Brain microvascular endothelial cell (primary cell): ENCODE results near the gene GMDS.

Source experiments
- DNase-seq: peaks from one replicate; pipeline ENCODE4 v3.0.0-alpha.2; 2020
- H3K27ac ChIP-seq: fragments of 250-450 bp; sonication (Bioruptor Pico); 2 replicates; pipeline ENCODE4 v1.5.1; 2020; ENCODE audit warnings: mild to moderate bottlenecking, moderate library complexity
- H3K27me3 ChIP-seq: fragments of 250-450 bp; sonication (Bioruptor Pico); replicated peaks from 2 replicates; pipeline ENCODE4 v1.5.1; 2020; ENCODE audit warnings: mild to moderate bottlenecking
- H3K36me3 ChIP-seq: fragments of 250-450 bp; sonication (Bioruptor Pico); replicated peaks from 2 replicates; pipeline ENCODE4 v1.5.1; 2020; ENCODE audit warnings: mild to moderate bottlenecking
- H3K4me3 ChIP-seq: 2 replicates; pipeline ENCODE4 v1.5.1; 2011; ENCODE audit warnings: low read depth, mild to moderate bottlenecking, control low read depth, low read length, moderate library complexity
- in situ Hi-C: cut with HindIII; loops from 2 replicates; pipeline ENCODE4 v1.10.0; 2017; ENCODE audit warnings: low sequenced_read_pairs, low pct_ligation_motif_present
- TF ChIP-seq, protein P1 (sequence below): IDR thresholded peaks from 2 replicates; pipeline ENCODE4 v1.5.1; 2011; ENCODE audit warnings: low read depth, mild to moderate bottlenecking, moderate library complexity, low read length, control low read depth, inconsistent platforms; ENCODE audit errors: missing control alignments

The GMDS gene

DNA sequence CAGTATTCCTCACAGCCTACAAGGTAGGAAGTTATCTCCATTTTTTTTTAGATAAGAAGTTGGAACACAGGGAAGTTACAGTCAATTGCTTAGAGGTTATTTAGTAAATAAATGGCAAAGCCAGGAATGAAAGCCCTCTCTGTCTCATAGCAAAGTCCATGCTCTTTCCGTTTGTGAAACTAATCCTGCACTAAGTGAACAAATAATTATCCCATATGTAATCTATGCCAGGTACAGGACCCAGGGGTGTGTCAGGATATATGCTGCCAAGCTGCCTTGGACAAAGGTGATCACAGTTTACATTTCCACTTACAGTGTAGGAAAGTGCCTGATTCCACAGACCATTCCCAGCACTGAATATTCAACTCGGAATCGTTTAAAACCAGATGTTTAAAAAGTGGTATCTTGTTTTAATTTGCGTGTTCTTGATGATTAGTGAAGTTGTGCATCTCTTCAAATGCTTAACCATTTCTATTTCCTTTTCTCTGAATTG is 13.6 kb upstream of the GMDS start:
- H3K27me3 ChIP-seq, result no peaks in the 10 kb centered on the region
- no peak overlapping the region for H3K4me3 ChIP-seq
- in situ Hi-C loops, result no loop called here
- no peak overlapping the region for H3K27ac ChIP-seq
- no peaks in the 10 kb centered on the region for H3K36me3 ChIP-seq
- TF ChIP-seq, protein P1, sequence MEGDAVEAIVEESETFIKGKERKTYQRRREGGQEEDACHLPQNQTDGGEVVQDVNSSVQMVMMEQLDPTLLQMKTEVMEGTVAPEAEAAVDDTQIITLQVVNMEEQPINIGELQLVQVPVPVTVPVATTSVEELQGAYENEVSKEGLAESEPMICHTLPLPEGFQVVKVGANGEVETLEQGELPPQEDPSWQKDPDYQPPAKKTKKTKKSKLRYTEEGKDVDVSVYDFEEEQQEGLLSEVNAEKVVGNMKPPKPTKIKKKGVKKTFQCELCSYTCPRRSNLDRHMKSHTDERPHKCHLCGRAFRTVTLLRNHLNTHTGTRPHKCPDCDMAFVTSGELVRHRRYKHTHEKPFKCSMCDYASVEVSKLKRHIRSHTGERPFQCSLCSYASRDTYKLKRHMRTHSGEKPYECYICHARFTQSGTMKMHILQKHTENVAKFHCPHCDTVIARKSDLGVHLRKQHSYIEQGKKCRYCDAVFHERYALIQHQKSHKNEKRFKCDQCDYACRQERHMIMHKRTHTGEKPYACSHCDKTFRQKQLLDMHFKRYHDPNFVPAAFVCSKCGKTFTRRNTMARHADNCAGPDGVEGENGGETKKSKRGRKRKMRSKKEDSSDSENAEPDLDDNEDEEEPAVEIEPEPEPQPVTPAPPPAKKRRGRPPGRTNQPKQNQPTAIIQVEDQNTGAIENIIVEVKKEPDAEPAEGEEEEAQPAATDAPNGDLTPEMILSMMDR, result no peak
- no peak for DNase-seq

DNA sequence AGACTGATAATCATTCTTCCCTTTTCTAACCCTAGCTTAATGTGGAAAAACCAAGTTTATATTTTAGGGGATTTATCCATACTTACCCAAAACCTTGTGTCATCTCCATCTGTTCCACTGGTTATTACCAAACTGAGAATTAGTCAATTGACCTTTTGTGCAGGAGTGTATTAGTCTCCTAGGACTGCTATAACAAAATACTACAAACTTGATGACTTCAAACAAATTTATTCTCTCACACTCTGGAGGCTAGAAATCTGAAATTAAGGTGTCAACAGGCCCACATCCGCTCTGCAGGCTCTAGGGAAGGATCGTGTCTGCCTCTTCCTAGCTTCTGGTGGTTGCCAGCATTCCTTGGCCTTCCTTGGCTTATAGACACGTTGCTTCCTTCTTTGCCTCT is 12.7 kb upstream of the GMDS start:
- no peaks in the 10 kb centered on the region for H3K27me3 ChIP-seq
- H3K36me3 ChIP-seq, result no peaks in the 10 kb centered on the region
- TF ChIP-seq, protein P1, result no peak
- no peak for DNase-seq
- in situ Hi-C loops, result no loop called here
- H3K27ac ChIP-seq, result no peak overlapping the region
- no peak overlapping the region for H3K4me3 ChIP-seq

DNA sequence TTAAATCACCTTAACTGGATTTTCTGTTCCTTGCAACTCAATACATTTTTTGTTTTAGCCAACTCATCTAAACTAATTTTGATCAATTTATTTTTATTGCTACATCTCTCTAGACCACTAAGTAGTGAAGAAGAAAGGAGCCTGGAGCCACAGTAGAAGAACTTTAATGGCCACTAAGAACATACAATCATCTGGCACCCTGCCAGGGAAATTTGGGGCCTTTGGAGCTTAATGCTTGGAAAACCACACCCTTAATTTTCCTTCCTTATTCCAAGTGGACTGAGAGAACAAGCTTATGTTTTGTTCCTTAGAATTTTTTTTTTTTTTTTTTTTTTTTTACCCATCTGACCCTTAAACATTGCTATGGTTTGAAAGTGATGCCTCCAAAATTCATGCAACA is 12.0 kb upstream of the GMDS start:
- no peak for DNase-seq
- no peak overlapping the region for H3K27ac ChIP-seq
- in situ Hi-C loops, result no loop called here
- TF ChIP-seq, protein P1, result no peak
- H3K4me3 ChIP-seq, result no peak overlapping the region
- no peaks in the 10 kb centered on the region for H3K27me3 ChIP-seq
- H3K36me3 ChIP-seq, result no peaks in the 10 kb centered on the region

DNA sequence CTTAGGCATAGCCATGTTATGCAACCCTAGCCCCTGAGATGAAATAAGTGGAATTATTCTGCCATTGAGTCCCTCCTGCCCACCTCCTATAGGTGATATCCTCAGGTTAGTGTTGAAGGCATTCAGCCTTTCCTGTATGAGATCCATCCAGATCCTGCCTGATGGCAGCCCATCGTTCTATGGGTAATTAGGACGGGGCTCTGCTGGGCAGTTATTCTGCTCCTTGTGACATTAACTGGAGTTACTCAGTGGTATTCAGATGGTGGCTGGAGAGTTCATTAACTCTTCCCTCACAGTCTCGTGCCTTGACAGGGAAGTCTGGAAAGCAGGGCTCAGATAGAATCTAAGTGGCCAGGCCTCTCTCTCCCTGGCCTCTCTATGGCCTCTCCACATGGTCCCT is 9.3 kb upstream of the GMDS start:
- DNase-seq, result no peak
- Histone ChIP-seq H3K4me3 (no peak overlapping the region), H3K27me3 (no peaks in the 10 kb centered on the region), H3K36me3 (no peaks in the 10 kb centered on the region), H3K27ac (no peak overlapping the region)
- TF ChIP-seq, protein P1, result no peak
- in situ Hi-C loops, result no loop called here

DNA sequence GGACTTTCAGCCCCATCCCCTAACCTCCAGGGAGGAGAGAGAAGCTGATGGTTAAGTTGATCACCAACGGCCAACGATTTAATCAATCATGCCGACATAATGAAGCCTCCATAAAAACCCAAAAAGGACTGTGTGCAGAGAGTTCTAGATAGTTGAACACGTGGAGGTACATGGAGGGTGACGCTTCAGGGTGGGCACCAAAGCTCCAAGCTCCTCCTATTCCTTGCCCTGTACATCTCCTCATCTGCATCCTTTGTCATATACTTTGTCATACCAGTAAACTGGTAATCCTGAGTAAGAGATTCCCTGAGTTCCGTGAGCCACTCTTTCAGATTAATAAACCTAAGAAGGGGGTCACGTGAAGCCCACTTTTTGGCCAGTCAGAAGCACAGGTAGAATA is 3.7 kb upstream of the GMDS start:
- in situ Hi-C loops, result no loop called here
- TF ChIP-seq, protein P1, result no peak
- Histone ChIP-seq H3K4me3 (no peak overlapping the region), H3K27me3 (no peaks in the 10 kb centered on the region), H3K27ac (no peak overlapping the region), H3K36me3 (no peaks in the 10 kb centered on the region)
- no peak for DNase-seq

DNA sequence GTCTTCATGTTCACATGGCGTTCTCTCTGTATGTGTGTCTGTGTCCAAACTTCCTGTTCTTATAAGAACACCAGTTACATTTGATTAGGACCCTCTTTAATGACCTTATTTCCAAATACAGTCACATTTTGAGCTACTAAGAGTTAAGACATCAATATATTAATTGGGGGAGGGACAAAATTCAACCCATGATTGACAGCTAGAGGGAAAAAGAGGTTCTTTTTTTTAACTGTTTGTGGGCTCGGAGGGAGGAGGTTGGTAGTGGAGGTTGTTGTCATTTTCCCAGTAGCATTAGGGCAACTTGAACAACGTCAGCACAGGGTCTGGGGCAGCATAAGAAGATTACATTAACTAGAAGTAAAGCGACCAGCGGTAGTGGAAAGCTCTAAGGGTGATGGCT is 2.3 kb upstream of the GMDS start:
- H3K27me3 ChIP-seq, result no peaks in the 10 kb centered on the region
- in situ Hi-C loops, result no loop called here
- TF ChIP-seq, protein P1, result no peak
- H3K36me3 ChIP-seq, result no peaks in the 10 kb centered on the region
- no peak for DNase-seq
- H3K27ac ChIP-seq, result no peak overlapping the region
- H3K4me3 ChIP-seq, result no peak overlapping the region
